Spleen (tissue), 11 donors: ENCODE measurements around the gene KIF5A. TPM values are rescaled to one million over a fixed set of nuclear protein-coding genes. Genes with fewer than 3 reads are reported as not detected.

Experiments
- DNase-seq: peaks from one replicate; pipeline ENCODE4 v3.0.0-alpha.2; 2020
- H3K27ac ChIP-seq, 8 donors: fragments of 200-600 bp; sonication (generic) in 7 of 8; 1 replicate in 4 of 8; 2 replicates in 4 of 8; pipeline versions ENCODE4 v1.5.0 to v1.8.0; 2016 to 2021; ENCODE audit warnings: inconsistent platforms in 4 of 8, mild to moderate bottlenecking in 4 of 8, moderate library complexity in 1 of 8
- H3K27me3 ChIP-seq, 7 donors: fragments of 200-600 bp; sonication (generic) in 6 of 7; replicated peaks in 1 of 7; 1 replicate in 4 of 7; 2 replicates in 3 of 7; pipeline versions ENCODE4 v1.5.0 to v1.8.0; 2016 to 2021; ENCODE audit warnings: inconsistent platforms in 3 of 7, mild to moderate bottlenecking in 1 of 7
- H3K36me3 ChIP-seq, 6 donors: fragments of 200-600 bp; sonication (generic) in 5 of 6; 1 replicate in 4 of 6; 2 replicates in 2 of 6; pipeline versions ENCODE4 v1.5.0 to v1.8.0; 2016 to 2021; ENCODE audit warnings: inconsistent platforms in 2 of 6
- H3K4me1 ChIP-seq, 6 donors: fragments of 200-600 bp; sonication (generic) in 5 of 6; 1 replicate in 3 of 6; 2 replicates in 3 of 6; pipeline versions ENCODE4 v1.5.0 to v1.8.0; 2016 to 2021; ENCODE audit warnings: inconsistent platforms in 3 of 6
- H3K4me3 ChIP-seq, 8 donors: fragments of 200-600 bp; sonication (generic) in 7 of 8; 1 replicate in 4 of 8; 2 replicates in 4 of 8; pipeline versions ENCODE4 v1.5.0 to v1.8.0; 2016 to 2021; ENCODE audit warnings: inconsistent platforms in 4 of 8, mild to moderate bottlenecking in 4 of 8, moderate library complexity in 2 of 8
- H3K9me3 ChIP-seq, 8 donors: fragments of 200-600 bp; sonication (generic) in 7 of 8; 1 replicate in 4 of 8; 2 replicates in 4 of 8; pipeline versions ENCODE4 v1.5.0 to v1.8.0; 2016 to 2021; ENCODE audit warnings: inconsistent platforms in 4 of 8
- CTCF ChIP-seq, 11 experiments: fragments of 200-600 bp in 7 of 11; fragments of 450-650 bp in 4 of 11; sonication (generic) in 4 of 11; IDR thresholded peaks in 8 of 11; conservative IDR thresholded peaks in 3 of 11; 1 replicate in 7 of 11; 2 replicates in 4 of 11; pipeline versions ENCODE4 v1.4.0 to v1.8.0; 2016 to 2021; ENCODE audit warnings: antibody characterized with exemption in 11 of 11, inconsistent platforms in 4 of 11, mild to moderate bottlenecking in 1 of 11
- POLR2A ChIP-seq, 3 donors: fragments of 450-650 bp; IDR thresholded peaks; one replicate each; pipeline ENCODE4 v1.5.1; 2017; ENCODE audit warnings: antibody characterized with exemption in 3 of 3, mild to moderate bottlenecking in 1 of 3
- POLR2AphosphoS5 ChIP-seq, 3 donors: sonication (generic); formaldehyde crosslinking; IDR thresholded peaks; one replicate each; pipeline ENCODE4 v1.5.1; 2017; ENCODE audit warnings: antibody characterized with exemption in 3 of 3
- WGBS, 5 donors: extraction: QIAGEN DNeasy Blood & Tissue Kit in 3 of 5; methylation state at CpG; one replicate each; pipeline versions ENCODE4 v1.1.5 to v1.1.7; 2013 to 2018; 5-methylcytosine and 5-hydroxymethylcytosine counted together
- intact Hi-C: fragments of 100-400 bp; cut with DNase I; formaldehyde crosslinking; loops from one replicate; pipeline ENCODE4 v1.15.0; 2023; ENCODE audit warnings: low total_unique reads
- polyA plus RNA-seq, 3 donors: library from polyadenylated mRNA; stranded (reverse); fragments of 200-250 nt; gene quantifications; one replicate each; pipeline ENCODE4 v1.2.1, GENCODE V29; 2013
- total RNA-seq, 7 donors: library from RNA; depleted of rRNA in 3 of 7; stranded (reverse); fragments of >200 nt in 3 of 7; fragmentation: NEBNext Ultra II Directional in 4 of 7; extraction: Animal tissue kit (Norgen Biotek cat#: 25700) in 4 of 7; gene quantifications; one replicate each; pipeline versions ENCODE4 v1.1.0 to v1.2.1, GENCODE V29; 2016 to 2021
- donor health status: healthy with polysubstance abuse.
- donor health status: DM: no; HTN: no; CAD: no; lungs with moderate emphysema.
- donor health status: DM: no; HTN: no; CAD: no.
- donor health status: Bipolar disorder and iron deficiency.
- donor health status: healthy.
- donor health status: DM: no; HTN: no; CAD: no.
- donor health status: DM: yes; HTN: yes; CAD: no.

Gene KIF5A
- total and polyA plus RNA-seq, 10 donors: 0.07 to 0.76 (median 0.13) TPM; not detected in 1

GRCh38 chr12:57604992-57605810 lies 55.4 kb downstream of the KIF5A start:
- H3K27me3 ChIP-seq: peaks cover 0 to 43% (median 13%) of the 10 kb centered on the region in 7 donors
- WGBS, 5 donors: 16 to 42% (median 19%) methylated on average over 12 to 25 of the region's 25 CpGs
- peak overlapping the region; percentile 57 to 89 (median 82) for H3K27ac ChIP-seq
- peaks cover 4 to 41% (median 29%) of the 10 kb centered on the region in 6 donors for H3K4me1 ChIP-seq
- H3K9me3 ChIP-seq: no peaks in the 10 kb centered on the region
- DNase-seq: no peak
- H3K4me3 ChIP-seq: peak overlapping the region; percentile 44 to 81 (median 50)
- TF ChIP-seq POLR2AphosphoS5 (IDR thresholded peaks at IDR 0.05) (no peak), POLR2A (IDR thresholded peaks at IDR 0.05) (no peak), CTCF (IDR thresholded peaks at IDR 0.05 in 8 of 11, conservative IDR thresholded peaks at IDR 0.05 in 3 of 11) (no peak)
- peaks cover 0 to 43% (median 15%) of the 10 kb centered on the region in 6 donors for H3K36me3 ChIP-seq
- intact Hi-C loops: no loop called here

- no peak for DNase-seq
- Histone ChIP-seq H3K4me3 (peak overlapping the region in 2 of 8 donors; percentile 44 to 81), H3K27ac (peak overlapping the region in 3 of 8 donors; percentile 83 to 89 (median 88))
These were observed 56.0 kb downstream of the KIF5A start for GRCh38 chr12:57605811-57606311.

GRCh38 chr12:57606399-57606798 lies 56.6 kb downstream of the KIF5A start:
- Histone ChIP-seq H3K9me3 (no peaks in the 10 kb centered on the region), H3K27me3 (peaks cover 0 to 55% (median 25%) of the 10 kb centered on the region in 7 donors), H3K27ac (no peak overlapping the region), H3K4me1 (peaks cover 16 to 53% (median 41%) of the 10 kb centered on the region in 6 donors), H3K36me3 (peaks cover 0 to 31% (median 5%) of the 10 kb centered on the region in 6 donors), H3K4me3 (no peak overlapping the region)
- 61 to 84% (median 75%) methylated on average over 2 of the region's 2 CpGs for WGBS, 5 donors
- no peak for TF ChIP-seq POLR2AphosphoS5 (IDR thresholded peaks at IDR 0.05)
- no peak for TF ChIP-seq POLR2A (IDR thresholded peaks at IDR 0.05)
- TF ChIP-seq CTCF (IDR thresholded peaks at IDR 0.05 in 8 of 11, conservative IDR thresholded peaks at IDR 0.05 in 3 of 11): no peak
- intact Hi-C loops: no loop called here
- no peak for DNase-seq

More at GRCh38 chr12:57605811-57606311, 56.0 kb downstream of the KIF5A start:
- peaks cover 10 to 48% (median 36%) of the 10 kb centered on the region in 6 donors for H3K4me1 ChIP-seq
- H3K27me3 ChIP-seq: peaks cover 0 to 50% (median 20%) of the 10 kb centered on the region in 7 donors
- 75 to 88% (median 85%) methylated on average over 4 of the region's 4 CpGs for WGBS, 5 donors
- H3K9me3 ChIP-seq: no peaks in the 10 kb centered on the region
- H3K36me3 ChIP-seq: peaks cover 0 to 36% (median 9%) of the 10 kb centered on the region in 6 donors
- intact Hi-C loops: no loop called here
- no peak for TF ChIP-seq POLR2A (IDR thresholded peaks at IDR 0.05)
- TF ChIP-seq CTCF (IDR thresholded peaks at IDR 0.05 in 8 of 11, conservative IDR thresholded peaks at IDR 0.05 in 3 of 11): no peak
- no peak for TF ChIP-seq POLR2AphosphoS5 (IDR thresholded peaks at IDR 0.05)

- peaks cover 0 to 59% (median 30%) of the 10 kb centered on the region in 7 donors for H3K27me3 ChIP-seq
- peaks cover 0 to 27% (median 3%) of the 10 kb centered on the region in 6 donors for H3K36me3 ChIP-seq
- TF ChIP-seq POLR2A (IDR thresholded peaks at IDR 0.05) (no peak), POLR2AphosphoS5 (IDR thresholded peaks at IDR 0.05) (no peak), CTCF (IDR thresholded peaks at IDR 0.05 in 8 of 11, conservative IDR thresholded peaks at IDR 0.05 in 3 of 11) (no peak)
- peaks cover 16 to 57% (median 45%) of the 10 kb centered on the region in 6 donors for H3K4me1 ChIP-seq
- H3K9me3 ChIP-seq: no peaks in the 10 kb centered on the region
- no peak for DNase-seq
- intact Hi-C loops: no loop called here
- no peak overlapping the region for H3K4me3 ChIP-seq
- 88 to 94% (median 88%) methylated on average over 7 to 11 of the region's 11 CpGs for WGBS, 5 donors
- no peak overlapping the region for H3K27ac ChIP-seq
These were observed 57.0 kb downstream of the KIF5A start for GRCh38 chr12:57606821-57607220.
